MCF 10A (cell line): ENCODE measurements around the gene HEATR3. TPM values are rescaled to one million over a fixed set of nuclear protein-coding genes. Genes with fewer than 3 reads are reported as not detected.
A peak's percentile ranks its signal among the peaks of the same experiment; 100 is the strongest.

Experiments used
- BruUV-seq: library from RNA; stranded (reverse); fragments of 400-500 nt; replicated peaks from 2 replicates; lab custom pipeline; 2021; lab: Mats Ljungman, UMichigan
- CTCF ChIA-PET: fragments of 300-600 bp; sonication (Branson Sonifier 250); formaldehyde crosslinking; extraction: SDS; loops from one replicate; lab custom pipeline; 2021; ENCODE audit warnings: antibody characterized with exemption, inconsistent platforms; lab: Yijun Ruan, JAX
- POLR2A ChIA-PET: fragments of 300-600, 350-650 bp; sonication (Branson Sonifier 250); formaldehyde crosslinking; extraction: SDS; loops from one replicate; lab custom pipeline; 2020; ENCODE audit warnings: antibody characterized with exemption, inconsistent platforms; lab: Yijun Ruan, JAX
- DNase-seq: peaks from one replicate; pipeline ENCODE4 v3.0.0-alpha.2; 2018; ENCODE audit not compliant: unreplicated experiment
- H3K27ac Mint-ChIP-seq: one replicate; pipeline ENCODE4 v1.8.0; 2022; ENCODE audit warnings: mild to moderate bottlenecking, low read depth, mixed read lengths; ENCODE audit not compliant: unreplicated experiment
- H3K27me3 Mint-ChIP-seq: one replicate; pipeline ENCODE4 v1.8.0; 2022; ENCODE audit warnings: mixed read lengths; ENCODE audit not compliant: insufficient read depth, unreplicated experiment
- H3K36me3 Mint-ChIP-seq: one replicate; pipeline ENCODE4 v1.8.0; 2022; ENCODE audit warnings: mild to moderate bottlenecking, moderate library complexity, mixed read lengths; ENCODE audit not compliant: insufficient read depth, unreplicated experiment
- H3K4me1 Mint-ChIP-seq: one replicate; pipeline ENCODE4 v1.8.0; 2022; ENCODE audit warnings: mixed read lengths; ENCODE audit not compliant: insufficient read depth, unreplicated experiment
- H3K4me3 Mint-ChIP-seq: one replicate; pipeline ENCODE4 v1.8.0; 2022; ENCODE audit warnings: mild to moderate bottlenecking, moderate library complexity, mixed read lengths; ENCODE audit not compliant: unreplicated experiment
- H3K9me3 Mint-ChIP-seq: one replicate; pipeline ENCODE4 v1.8.0; 2022; ENCODE audit warnings: mixed read lengths; ENCODE audit not compliant: unreplicated experiment
- CTCF ChIP-seq: fragments of 200-600 bp; IDR thresholded peaks from one replicate; pipeline ENCODE4 v1.8.0; 2022; ENCODE audit warnings: antibody characterized with exemption, mild to moderate bottlenecking; ENCODE audit not compliant: unreplicated experiment
- intact Hi-C: fragments of 100-400 bp; cut with micrococcal nuclease; formaldehyde crosslinking; loops from 2 replicates; pipeline ENCODE4 v1.14.1; 2022
- total RNA-seq: library from RNA; stranded (reverse); gene quantifications from 2 replicates; pipeline ENCODE4 v1.2.3, GENCODE V29; 2022

HEATR3 gene
- total RNA-seq, 1 experiment from 2014 or later: 13.3 TPM

GRCh38 chr16:50025537-50025931, 40.2 kb upstream of the HEATR3 start:
- peak; percentile 17 for DNase-seq
- POLR2A ChIA-PET: interaction anchor here (0.6 to 2.8 kb wide), 22 partner anchors 9 to 688 kb away, joined by 3 to 23 read pairs (median 4); partner anchors contain the start of genes HEATR3 and TENT4B
- Mint-ChIP-seq H3K27ac (peak overlapping the region; percentile 82), H3K4me3 (peak overlapping the region; percentile 91), H3K27me3 (peaks cover 14% of the 10 kb centered on the region), H3K9me3 (no peaks in the 10 kb centered on the region), H3K36me3 (peaks cover 30% of the 10 kb centered on the region), H3K4me1 (peaks cover 5% of the 10 kb centered on the region)
- no peak for TF ChIP-seq CTCF
- no TSS peak for BruUV-seq
- intact Hi-C loops: loop anchor here (1.0 to 10.0 kb wide), 5 partner anchors 68 to 639 kb away; partner anchors contain the start of gene TENT4B
- CTCF ChIA-PET: interaction anchor here (0.5 to 4.2 kb wide), 62 partner anchors 8 to 719 kb away, joined by 3 to 61 read pairs (median 4); partner anchors contain the start of gene HEATR3

GRCh38 chr16:50027829-50028228, 37.9 kb upstream of the HEATR3 start:
- intact Hi-C loops: loop anchor here (5.0 to 10.0 kb wide), 2 partner anchors 71 to 127 kb away; partner anchors contain the start of gene TENT4B
- H3K36me3 Mint-ChIP-seq: peaks cover 45% of the 10 kb centered on the region
- no peaks in the 10 kb centered on the region for H3K4me1 Mint-ChIP-seq
- H3K9me3 Mint-ChIP-seq: no peaks in the 10 kb centered on the region
- DNase-seq: no peak
- TF ChIP-seq CTCF: no peak
- H3K27me3 Mint-ChIP-seq: no peaks in the 10 kb centered on the region
- ChIA-PET CTCF (interaction anchor here (0.7 to 1.5 kb wide), 2 partner anchors 183 to 246 kb away, joined by 3 to 4 read pairs; no protein-coding TSS in a partner anchor), POLR2A (interaction anchor here (0.6 to 2.0 kb wide), 3 partner anchors 30 to 154 kb away, joined by 3 to 9 read pairs (median 3); partner anchors contain the start of gene HEATR3)
- no TSS peak for BruUV-seq
- no peak overlapping the region for H3K4me3 Mint-ChIP-seq
- H3K27ac Mint-ChIP-seq: no peak overlapping the region

- intact Hi-C loops: no loop called here
- no peaks in the 10 kb centered on the region for H3K27me3 Mint-ChIP-seq
- ChIA-PET CTCF (interaction anchor here (2.0 kb wide), 1 partner anchor 10 kb away, joined by 12 read pairs; the partner anchor contains the start of gene CNEP1R1), POLR2A (interaction anchor here (2.6 kb wide), 1 partner anchor 10 kb away, joined by 10 read pairs; the partner anchor contains the start of gene CNEP1R1)
- TF ChIP-seq CTCF: no peak
- no peak for DNase-seq
- H3K36me3 Mint-ChIP-seq: peaks cover 50% of the 10 kb centered on the region
- no TSS peak for BruUV-seq
- peaks cover 11% of the 10 kb centered on the region for H3K4me1 Mint-ChIP-seq
- H3K4me3 Mint-ChIP-seq: no peak overlapping the region
- H3K9me3 Mint-ChIP-seq: no peaks in the 10 kb centered on the region
- H3K27ac Mint-ChIP-seq: no peak overlapping the region
Measured at GRCh38 chr16:50035468-50035992, 30.2 kb upstream of the HEATR3 start.

- H3K27me3 Mint-ChIP-seq: no peaks in the 10 kb centered on the region
- CTCF ChIA-PET: interaction anchor here (0.7 to 1.6 kb wide), 3 partner anchors 11 to 79 kb away, joined by 3 to 5 read pairs (median 4); partner anchors contain the start of gene CNEP1R1
- no TSS peak for BruUV-seq
Measured at GRCh38 chr16:50036426-50036825, 29.3 kb upstream of the HEATR3 start.

More at GRCh38 chr16:50036426-50036825, 29.3 kb upstream of the HEATR3 start:
- Mint-ChIP-seq H3K4me1 (peaks cover 11% of the 10 kb centered on the region), H3K4me3 (no peak overlapping the region), H3K36me3 (peaks cover 43% of the 10 kb centered on the region), H3K9me3 (no peaks in the 10 kb centered on the region), H3K27ac (no peak overlapping the region)
- intact Hi-C loops: no loop called here
- POLR2A ChIA-PET: no interaction called here
- no peak for TF ChIP-seq CTCF
- DNase-seq: no peak
